K562 (cell line): ENCODE results near the gene SGK1. TPM values are rescaled to one million over a fixed set of nuclear protein-coding genes. Genes with fewer than 3 reads are reported as not detected.

Experiments
- ARID1B ChIP-seq: fragments of 450-650 bp; IDR thresholded peaks from 2 replicates; pipeline ENCODE4 v1.6.1; 2016; ENCODE audit warnings: antibody characterized with exemption, mild to moderate bottlenecking, inconsistent platforms
- CEBPG ChIP-seq, 3 experiments: fragments of 200-800 bp in 1 of 3; sonication (Bioruptor generic) in 1 of 3; sonication (generic) in 1 of 3; formaldehyde crosslinking in 1 of 3; IDR thresholded peaks in 2 of 3; conservative IDR thresholded peaks in 1 of 3; 2 replicates each; pipeline versions ENCODE4 v1.6.1 to v1.8.0; 2016 to 2022; ENCODE audit warnings: missing compliant biosample characterization in 2 of 3, missing genetic modification characterization in 2 of 3, mild to moderate bottlenecking in 1 of 3, missing genetic modification reagents in 1 of 3
- DMBX1 ChIP-seq: fragments of 250-450 bp; sonication (Bioruptor Pico); IDR thresholded peaks from 2 replicates; pipeline ENCODE4 v1.8.0; 2022; ENCODE audit warnings: inconsistent platforms, mild to moderate bottlenecking, moderate library complexity, borderline replicate concordance
- E2F4 ChIP-seq: sonication (generic); formaldehyde crosslinking; IDR thresholded peaks from 2 replicates; pipeline ENCODE4 v1.8.0; 2022; ENCODE audit warnings: mild to moderate bottlenecking, low read depth, missing genetic modification reagents
- E2F5 ChIP-seq: sonication (generic); formaldehyde crosslinking; IDR thresholded peaks from 2 replicates; pipeline ENCODE4 v1.8.0; 2022; ENCODE audit warnings: mild to moderate bottlenecking, missing genetic modification reagents
- ELK1 ChIP-seq: sonication (generic); formaldehyde crosslinking; IDR thresholded peaks from 2 replicates; pipeline ENCODE4 v1.8.1; 2022; ENCODE audit warnings: missing genetic modification reagents
- GATA2 ChIP-seq: sonication (generic); formaldehyde crosslinking; IDR thresholded peaks from 2 replicates; pipeline ENCODE4 v1.4.0; 2020; ENCODE audit warnings: mild to moderate bottlenecking, missing genetic modification reagents
- HNRNPK ChIP-seq: fragments of 200-400 bp; formaldehyde crosslinking; IDR thresholded peaks from one replicate; pipeline ENCODE4 v1.6.1; 2018; ENCODE audit warnings: mild to moderate bottlenecking, low read depth, low read length; ENCODE audit not compliant: poor library complexity, severe bottlenecking
- MAFF ChIP-seq: IDR thresholded peaks from 2 replicates; pipeline ENCODE4 v1.6.1; 2012; ENCODE audit warnings: low read length, improper control_type of control experiment
- MED1 ChIP-seq: sonication (generic); formaldehyde crosslinking; IDR thresholded peaks from 2 replicates; pipeline ENCODE4 v1.8.1; 2023; ENCODE audit warnings: missing genetic modification reagents, borderline replicate concordance
- MTA1 ChIP-seq: fragments of 450-650 bp; IDR thresholded peaks from 2 replicates; pipeline ENCODE4 v1.6.1; 2017; ENCODE audit warnings: borderline replicate concordance
- POLR3A ChIP-seq: IDR thresholded peaks from 2 replicates; pipeline ENCODE4 v1.6.1; 2011; ENCODE audit warnings: borderline replicate concordance, mild to moderate bottlenecking, moderate library complexity; ENCODE audit not compliant: insufficient read length, insufficient read depth; ENCODE audit errors: extremely low read depth
- RBM22 ChIP-seq: fragments of 200-400 bp; formaldehyde crosslinking; IDR thresholded peaks from 2 replicates; pipeline ENCODE4 v1.6.1; 2018; ENCODE audit warnings: low read length, low read depth; ENCODE audit not compliant: poor library complexity, severe bottlenecking
- SLC30A9 ChIP-seq: fragments of 250-450 bp; sonication (Bioruptor Pico); IDR thresholded peaks from 2 replicates; pipeline ENCODE4 v1.8.0; 2022; ENCODE audit warnings: mild to moderate bottlenecking, moderate library complexity
- TAF9B ChIP-seq: fragments of 450-650 bp; IDR thresholded peaks from 2 replicates; pipeline ENCODE4 v1.6.1; 2018; ENCODE audit warnings: mild to moderate bottlenecking; ENCODE audit not compliant: partially characterized antibody
- TBL1XR1 ChIP-seq, 2 experiments: IDR thresholded peaks; 2 replicates each; pipeline ENCODE4 v1.6.1; 2012; ENCODE audit warnings: improper control_type of control experiment in 2 of 2, low read length in 2 of 2, mild to moderate bottlenecking in 1 of 2
- ZBTB26 ChIP-seq: fragments of 450-650 bp; formaldehyde crosslinking; IDR thresholded peaks from 2 replicates; pipeline ENCODE4 v1.4.0; 2022; ENCODE audit warnings: missing genetic modification characterization
- ZNF277 ChIP-seq: fragments of 250-450 bp; sonication (Bioruptor Pico); IDR thresholded peaks from 2 replicates; pipeline ENCODE4 v1.8.0; 2022; ENCODE audit warnings: inconsistent platforms, mild to moderate bottlenecking, moderate library complexity, borderline replicate concordance
- ZNF740 ChIP-seq, 3 experiments: fragments of 200-800 bp in 1 of 3; sonication (Bioruptor generic) in 1 of 3; sonication (generic) in 1 of 3; formaldehyde crosslinking in 1 of 3; IDR thresholded peaks; 2 replicates each; pipeline versions ENCODE4 v1.6.1 to v1.8.0; 2016 to 2022; ENCODE audit warnings: mild to moderate bottlenecking in 2 of 3, missing compliant biosample characterization in 2 of 3, missing genetic modification characterization in 2 of 3, missing genetic modification reagents in 1 of 3
- polyA plus RNA-seq, 8 experiments: library from polyadenylated mRNA; depleted of rRNA in 4 of 8; stranded (reverse) in 5 of 8; unstranded in 3 of 8; fragments of >200 nt; fragmentation: Nextera tagmentation in 2 of 8; fragmentation: Illumina TruSeq in 1 of 8; extraction: Ambion mirVana in 2 of 8; extraction: Trizol in 1 of 8; gene quantifications; 2 replicates each; pipeline versions ENCODE4 v1.2.1 to v1.2.3, GENCODE V29; 2011 to 2014; ENCODE audit warnings: inconsistent platforms in 1 of 8, missing spikeins in 1 of 8
- total RNA-seq, 7 experiments: library from RNA; depleted of rRNA in 6 of 7; stranded (reverse); fragments of >200 nt in 6 of 7; fragmentation: Illumina TruSeq in 2 of 7; extraction: Trizol in 2 of 7; gene quantifications; 2 replicates each; pipeline versions ENCODE4 v1.2.1 to v1.2.3, GENCODE V29; 2011 to 2021; ENCODE audit warnings: low replicate concordance in 1 of 7

Gene SGK1
- total and polyA plus RNA-seq, 9 of the 15 experiments (the other 6 are each of a cell fraction or from before 2014, with no cell fraction given) = 3.5 to 7.2 (median 3.9) TPM

GRCh38 chr6:134195164-134195906, 122.6 kb downstream of the SGK1 start (continued):
- no peak for TF ChIP-seq E2F5 (CRISPR knock-in tag)
- peak; percentile 36 for TF ChIP-seq TAF9B
- peak; percentile 52 to 98; a peak in 3 of 4 replicates for TF ChIP-seq TBL1XR1 (IDR thresholded peaks at IDR 0.05; ENCODE audit: low read length in 2 of 2)
- TF ChIP-seq DMBX1 (CRISPR knock-in tag) = peak; percentile 50; the same call in 1 of the 2 replicates
- TF ChIP-seq ZNF277 (CRISPR knock-in tag) = no peak
- TF ChIP-seq ARID1B = peak; percentile 98
- no peak for TF ChIP-seq CEBPG (CRISPR knock-in tag; IDR thresholded peaks at IDR 0.05)
- no peak for TF ChIP-seq CEBPG (tag; conservative IDR thresholded peaks at IDR 0.05 in 1 of 2, IDR thresholded peaks at IDR 0.05 in 1 of 2)
- no peak for TF ChIP-seq ZBTB26 (CRISPR knock-in tag)
- TF ChIP-seq HNRNPK = no peak
- no peak for TF ChIP-seq E2F4 (CRISPR knock-in tag)
- no peak for TF ChIP-seq MED1 (CRISPR knock-in tag)
- no peak for TF ChIP-seq RBM22
- no peak for TF ChIP-seq ELK1 (CRISPR knock-in tag)
- TF ChIP-seq SLC30A9 = no peak
- TF ChIP-seq ZNF740 (CRISPR knock-in tag; IDR thresholded peaks at IDR 0.05) = no peak
- no peak for TF ChIP-seq ZNF740 (tag; IDR thresholded peaks at IDR 0.05)
- peak; percentile 85 for TF ChIP-seq MAFF
- no peak for TF ChIP-seq POLR3A
- TF ChIP-seq GATA2 (CRISPR knock-in tag) = peak; percentile 68
- peak; percentile 56; the same call in 1 of the 2 replicates for TF ChIP-seq MTA1
